ENCODE data around the gene NRAS.

Gene NRAS

GRCh38 chr1:114676115-114676514 is 40.5 kb downstream of the NRAS start:
- no peak for DNase-seq (ENCODE audit: low read depth)

DNA sequence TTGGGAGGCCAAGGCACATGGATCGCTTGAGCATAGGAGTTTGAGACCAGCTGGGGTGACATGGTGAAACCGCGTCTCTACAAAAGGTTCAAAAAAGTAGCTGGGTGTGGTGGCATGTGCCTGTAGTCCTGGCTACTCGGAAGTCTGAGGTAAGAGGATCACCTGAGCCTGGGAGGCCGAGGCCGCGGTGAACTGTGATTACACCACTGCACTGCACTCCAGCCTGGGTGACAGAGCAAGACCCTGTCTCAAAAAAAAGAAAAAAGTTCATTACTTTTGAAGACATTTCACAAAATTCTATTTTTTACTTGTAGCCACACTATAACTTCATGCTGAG is 44.7 kb downstream of the NRAS start:
- DNase-seq (ENCODE audit: low read depth), result no peak

DNA sequence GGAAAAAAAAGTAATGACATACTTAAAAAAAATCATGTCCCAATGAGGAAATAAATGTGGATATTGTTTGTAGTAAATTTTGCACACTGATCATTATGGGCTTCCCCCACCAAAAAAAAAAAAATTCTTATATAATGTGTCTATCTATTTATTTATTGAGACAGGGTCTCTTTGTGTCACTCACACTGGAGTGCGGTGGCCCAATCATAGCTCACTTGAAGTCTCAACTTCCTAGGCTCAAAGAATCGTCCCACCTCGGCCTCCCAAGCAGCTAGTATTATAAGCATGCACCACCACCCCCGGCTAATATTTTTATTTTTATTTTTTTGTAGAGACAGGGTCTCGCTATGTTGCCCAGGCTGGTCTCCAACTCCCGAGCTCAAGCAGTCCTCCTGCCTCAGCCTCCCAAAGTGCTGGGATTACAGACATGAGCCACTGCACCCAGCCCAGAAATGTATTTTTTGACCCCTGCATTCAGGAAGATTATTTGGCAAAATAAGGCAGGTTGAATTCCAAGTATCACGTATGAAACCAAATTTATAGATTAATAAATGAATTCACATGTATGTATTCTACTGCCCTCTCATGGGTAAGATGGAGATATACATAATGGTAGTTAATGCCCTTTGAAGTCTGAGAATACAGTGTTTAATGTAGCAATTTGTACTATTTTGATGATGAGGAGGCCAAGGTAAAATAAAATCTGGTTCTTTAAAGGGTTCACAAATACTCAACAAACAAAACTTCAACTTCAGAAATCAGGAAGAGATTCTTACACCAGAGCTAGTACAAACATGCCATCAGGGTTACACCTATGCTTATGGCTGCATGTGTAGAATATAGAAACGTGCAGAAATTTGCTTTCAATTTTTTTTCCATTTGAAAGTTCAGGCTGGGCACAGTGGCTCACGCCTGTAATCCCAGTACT is 45.3 kb downstream of the NRAS start:
- no peak for DNase-seq (ENCODE audit: low read depth)

DNA sequence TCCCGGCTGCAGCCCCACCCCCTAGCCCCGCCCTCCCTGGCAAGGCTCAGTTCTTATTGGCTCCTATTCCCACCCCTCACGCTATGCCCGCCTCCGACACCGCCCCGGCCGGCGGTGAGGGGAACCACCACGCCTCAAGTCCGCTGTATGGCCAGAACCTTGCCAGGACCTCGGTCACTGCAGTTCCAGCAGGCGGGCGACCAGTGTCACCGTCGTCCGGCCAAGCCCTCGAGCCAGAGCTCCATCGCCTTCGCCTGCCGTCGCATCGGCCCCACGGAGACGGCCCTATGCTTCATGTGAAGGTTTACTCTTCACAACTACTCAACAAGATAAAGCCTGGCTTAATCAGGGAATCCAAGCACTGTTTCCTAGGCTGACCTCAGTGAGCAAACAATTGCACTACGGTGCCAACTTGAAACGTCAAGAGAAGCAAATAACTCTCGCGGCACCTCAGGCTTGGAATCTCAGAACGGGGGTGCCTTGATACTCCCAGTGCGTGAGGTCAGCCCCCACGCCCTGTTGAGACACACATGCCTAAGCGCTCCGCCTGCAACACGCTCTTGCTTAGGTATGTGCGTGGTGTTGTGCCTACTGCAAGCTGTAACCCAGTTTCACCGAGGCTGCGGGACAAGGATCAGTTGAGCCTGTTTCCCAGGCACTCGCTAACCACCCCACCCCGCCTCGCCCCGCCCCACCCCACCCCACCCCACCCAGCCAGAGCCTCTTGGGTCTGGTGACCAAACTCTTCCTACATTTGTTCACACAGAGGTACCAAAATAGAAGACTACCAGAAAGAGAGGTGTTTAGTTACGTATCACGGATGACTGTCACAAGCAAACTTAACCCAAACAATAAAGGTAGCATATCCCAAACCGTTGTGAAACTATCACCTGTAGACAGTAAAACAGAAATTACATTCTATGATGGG is 46.2 kb downstream of the NRAS start:
- DNase-seq (ENCODE audit: low read depth), result peak; percentile 78

GRCh38 chr1:114669562-114670082 is 46.9 kb downstream of the NRAS start, which contains the start of gene DENND2C:
Gene DENND2C, minus strand, starts transcription at chr1:114670049. Its CDS starts 44,065 bp downstream, at chr1:114625984.
- no peak for DNase-seq (ENCODE audit: low read depth)

DNA sequence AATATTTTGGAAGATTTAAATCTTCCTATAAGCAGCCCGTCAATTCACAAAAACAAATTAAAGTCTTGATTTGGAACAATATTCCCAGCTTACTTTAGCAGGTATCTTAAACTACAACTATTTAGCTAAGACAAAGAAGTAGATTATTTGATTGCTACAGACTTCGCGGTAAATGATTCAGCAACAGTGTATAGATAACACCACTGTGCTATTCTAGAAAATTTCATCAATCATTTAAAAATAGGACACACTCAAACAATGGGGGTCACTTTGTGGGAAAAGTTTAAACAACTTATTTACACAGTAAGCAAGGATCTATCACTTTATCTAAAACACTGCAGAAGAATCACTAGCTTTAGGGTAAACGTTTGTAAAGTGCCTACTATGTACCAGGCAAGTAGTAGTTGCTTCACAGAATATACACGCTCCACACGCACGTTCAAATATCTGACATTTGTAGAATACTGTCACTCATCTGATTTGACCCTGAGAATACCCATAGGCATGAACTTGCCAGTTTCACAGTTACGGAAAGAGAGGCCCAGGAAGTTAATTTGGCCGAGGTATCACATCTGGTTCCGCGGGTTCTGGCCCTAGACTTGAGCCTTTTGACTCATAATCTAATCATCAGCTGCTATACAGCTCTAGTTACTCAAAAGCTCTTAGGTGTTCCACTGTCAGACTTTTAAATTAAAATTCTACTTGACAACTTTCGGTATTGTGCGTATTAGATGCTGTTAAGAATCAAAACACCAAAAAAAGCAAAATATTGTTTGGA is 47.6 kb downstream of the NRAS start:
- no peak for DNase-seq (ENCODE audit: low read depth)

- DNase-seq (ENCODE audit: low read depth), result no peak
Observed at GRCh38 chr1:114668373-114668772, 48.2 kb downstream of the NRAS start.

GRCh38 chr1:114666954-114667353 is 49.6 kb downstream of the NRAS start:
- DNase-seq (ENCODE audit: low read depth), result no peak

GRCh38 chr1:114660238-114660637 is 56.3 kb downstream of the NRAS start:
- no peak for DNase-seq (ENCODE audit: low read depth)
